PC-3 (cell line): ENCODE data around the gene SPSB1.

Source experiments
- EZH2 ChIP-seq: fragments of 300-600 bp; sonication (generic); IDR thresholded peaks from one replicate; pipeline ENCODE4 v1.6.1; 2017; ENCODE audit warnings: antibody characterized with exemption, mild to moderate bottlenecking, low read length; ENCODE audit not compliant: unreplicated experiment
- EZH2phosphoT487 ChIP-seq: fragments of 300-600 bp; sonication (generic); IDR thresholded peaks from 2 replicates; pipeline ENCODE4 v1.6.1; 2018; ENCODE audit warnings: mild to moderate bottlenecking, antibody characterized with exemption, low read length, borderline replicate concordance
- TF ChIP-seq, protein P1 (sequence below): fragments of 300-600 bp; sonication (generic); conservative IDR thresholded peaks from 2 replicates; pipeline ENCODE4 v1.5.1; 2017; ENCODE audit warnings: antibody characterized with exemption, low read depth, mild to moderate bottlenecking, low read length

DNA sequence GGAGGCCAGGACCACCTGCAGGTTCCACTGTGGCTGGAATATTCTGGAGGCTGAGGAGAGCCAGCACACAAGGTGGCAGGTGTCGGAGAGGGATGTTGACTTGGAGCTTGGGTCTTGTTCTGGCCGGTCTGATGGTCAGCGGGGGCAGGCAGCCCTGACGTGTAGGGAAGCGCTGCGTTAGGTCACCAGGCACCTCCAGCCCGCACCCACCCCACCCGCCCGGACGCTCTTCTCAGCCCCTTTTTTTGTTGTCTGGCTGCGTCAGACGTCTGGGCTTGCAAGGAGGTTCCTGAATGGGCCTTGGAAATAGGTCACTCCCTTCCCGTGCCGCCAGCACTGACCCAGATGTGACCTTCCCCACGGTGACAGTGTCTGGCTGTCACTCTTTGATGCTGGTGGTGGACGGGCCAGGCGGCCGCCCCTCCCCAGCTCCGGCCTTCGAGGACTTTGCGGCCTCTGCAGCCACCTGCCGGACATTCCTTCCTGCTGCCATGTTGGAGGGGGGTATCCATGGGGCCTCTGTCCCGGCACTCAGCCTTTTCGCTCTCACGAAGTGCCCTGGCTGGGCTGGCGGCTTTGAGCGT lies 30.1 kb downstream of the SPSB1 start:
- TF ChIP-seq, protein P1, sequence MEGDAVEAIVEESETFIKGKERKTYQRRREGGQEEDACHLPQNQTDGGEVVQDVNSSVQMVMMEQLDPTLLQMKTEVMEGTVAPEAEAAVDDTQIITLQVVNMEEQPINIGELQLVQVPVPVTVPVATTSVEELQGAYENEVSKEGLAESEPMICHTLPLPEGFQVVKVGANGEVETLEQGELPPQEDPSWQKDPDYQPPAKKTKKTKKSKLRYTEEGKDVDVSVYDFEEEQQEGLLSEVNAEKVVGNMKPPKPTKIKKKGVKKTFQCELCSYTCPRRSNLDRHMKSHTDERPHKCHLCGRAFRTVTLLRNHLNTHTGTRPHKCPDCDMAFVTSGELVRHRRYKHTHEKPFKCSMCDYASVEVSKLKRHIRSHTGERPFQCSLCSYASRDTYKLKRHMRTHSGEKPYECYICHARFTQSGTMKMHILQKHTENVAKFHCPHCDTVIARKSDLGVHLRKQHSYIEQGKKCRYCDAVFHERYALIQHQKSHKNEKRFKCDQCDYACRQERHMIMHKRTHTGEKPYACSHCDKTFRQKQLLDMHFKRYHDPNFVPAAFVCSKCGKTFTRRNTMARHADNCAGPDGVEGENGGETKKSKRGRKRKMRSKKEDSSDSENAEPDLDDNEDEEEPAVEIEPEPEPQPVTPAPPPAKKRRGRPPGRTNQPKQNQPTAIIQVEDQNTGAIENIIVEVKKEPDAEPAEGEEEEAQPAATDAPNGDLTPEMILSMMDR: no peak
- TF ChIP-seq EZH2 (no peak), EZH2phosphoT487 (no peak)
